Measurements from ENCODE around the gene PLAAT3.
"Not testable (repeated sequence)": the region's sequence is repeated elsewhere in the genome, so short reads cannot be mapped to it uniquely, and the experiment has no call there.

Gene PLAAT3

GRCh38 chr11:63609971-63610580 lies 4.2 kb downstream of the PLAAT3 start:
- no peak overlapping the region for H3K4me3 ChIP-seq (ENCODE audit: low read depth, low read length)

- H3K4me3 ChIP-seq (ENCODE audit: low read depth, low read length), result no peak overlapping the region
These were observed 4.7 kb downstream of the PLAAT3 start for GRCh38 chr11:63609536-63609935.

- no peak overlapping the region for H3K4me3 ChIP-seq (ENCODE audit: low read depth, low read length)
These were observed 5.6 kb downstream of the PLAAT3 start for GRCh38 chr11:63608353-63609345.

GRCh38 chr11:63603180-63603518 lies 11.1 kb downstream of the PLAAT3 start:
- H3K4me3 ChIP-seq (ENCODE audit: low read depth, low read length), result no peak overlapping the region

- H3K4me3 ChIP-seq (ENCODE audit: low read depth, low read length), result not testable (repeated sequence)
These were observed 11.7 kb downstream of the PLAAT3 start for GRCh38 chr11:63602290-63603179.

GRCh38 chr11:63599211-63600122 lies 14.8 kb downstream of the PLAAT3 start:
- H3K4me3 ChIP-seq (ENCODE audit: low read depth, low read length), result no peak overlapping the region

GRCh38 chr11:63598556-63598955 lies 15.7 kb downstream of the PLAAT3 start:
- H3K4me3 ChIP-seq (ENCODE audit: low read depth, low read length), result no peak overlapping the region

- H3K4me3 ChIP-seq (ENCODE audit: low read depth, low read length), result no peak overlapping the region
These were observed 18.9 kb downstream of the PLAAT3 start for GRCh38 chr11:63595296-63595695.

- no peak overlapping the region for H3K4me3 ChIP-seq (ENCODE audit: low read depth, low read length)
These were observed 21.2 kb downstream of the PLAAT3 start for GRCh38 chr11:63592975-63593395.

- no peak overlapping the region for H3K4me3 ChIP-seq (ENCODE audit: low read depth, low read length)
These were observed 24.0 kb downstream of the PLAAT3 start for GRCh38 chr11:63590024-63590788.

GRCh38 chr11:63589000-63589399 lies 25.2 kb downstream of the PLAAT3 start:
- H3K4me3 ChIP-seq (ENCODE audit: low read depth, low read length), result no peak overlapping the region

- H3K4me3 ChIP-seq (ENCODE audit: low read depth, low read length), result no peak overlapping the region
These were observed 27.6 kb downstream of the PLAAT3 start for GRCh38 chr11:63586451-63587166.

GRCh38 chr11:63583357-63583677 lies 30.9 kb downstream of the PLAAT3 start:
- no peak overlapping the region for H3K4me3 ChIP-seq (ENCODE audit: low read depth, low read length)

- H3K4me3 ChIP-seq (ENCODE audit: low read depth, low read length), result not testable (repeated sequence)
These were observed 33.0 kb downstream of the PLAAT3 start for GRCh38 chr11:63581224-63581623.

- not testable (repeated sequence) for H3K4me3 ChIP-seq (ENCODE audit: low read depth, low read length)
These were observed 35.4 kb downstream of the PLAAT3 start for GRCh38 chr11:63578882-63579281.

- H3K4me3 ChIP-seq (ENCODE audit: low read depth, low read length), result no peak overlapping the region
These were observed 39.2 kb downstream of the PLAAT3 start for GRCh38 chr11:63574856-63575602.

GRCh38 chr11:63573881-63574855 lies 40.1 kb downstream of the PLAAT3 start:
- H3K4me3 ChIP-seq (ENCODE audit: low read depth, low read length), result no peak overlapping the region

Measured in iPS-11a (cell line).